Measurements from ENCODE around the gene FUCA2.

FUCA2 gene
- total RNA-seq, result 5.2 to 11.9 (median 9.0) reads per million in 3 experiments

GRCh38 chr6:143510991-143511891 lies at the start of gene FUCA2:
Gene FUCA2 (minus strand): TSS chr6:143511720. CDS start chr6:143511634, 86 bp downstream.
- DNase-seq, result peak; percentile 64

GRCh38 chr6:143561105-143561704 lies 49.7 kb upstream of the FUCA2 start:
- no peak for DNase-seq

- DNase-seq, result no peak
Measured at GRCh38 chr6:143559051-143559660, 47.6 kb upstream of the FUCA2 start.

- DNase-seq, result no peak
Measured at GRCh38 chr6:143556529-143556928, 45.0 kb upstream of the FUCA2 start.

- no peak for DNase-seq
Measured at GRCh38 chr6:143555582-143555981, 44.1 kb upstream of the FUCA2 start.

GRCh38 chr6:143555071-143555492 lies 43.6 kb upstream of the FUCA2 start:
- DNase-seq, result no peak

- DNase-seq, result no peak
Measured at GRCh38 chr6:143553337-143553736, 41.8 kb upstream of the FUCA2 start.

- no peak for DNase-seq
Measured at GRCh38 chr6:143549949-143550268, 38.4 kb upstream of the FUCA2 start.

GRCh38 chr6:143549221-143549948 lies 37.9 kb upstream of the FUCA2 start:
- no peak for DNase-seq

- DNase-seq, result no peak
Measured at GRCh38 chr6:143546599-143546998, 35.1 kb upstream of the FUCA2 start.

GRCh38 chr6:143545976-143546547 lies 34.5 kb upstream of the FUCA2 start:
- no peak for DNase-seq

GRCh38 chr6:143545165-143545564 lies 33.6 kb upstream of the FUCA2 start:
- no peak for DNase-seq

- no peak for DNase-seq
Measured at GRCh38 chr6:143544011-143544696, 32.6 kb upstream of the FUCA2 start.

- no peak for DNase-seq
Measured at GRCh38 chr6:143543435-143543834, 31.9 kb upstream of the FUCA2 start.

- no peak for DNase-seq
Measured at GRCh38 chr6:143542888-143543287, 31.4 kb upstream of the FUCA2 start.

- DNase-seq, result no peak
Measured at GRCh38 chr6:143540192-143540591, 28.7 kb upstream of the FUCA2 start.

GRCh38 chr6:143539734-143540133 lies 28.2 kb upstream of the FUCA2 start:
- DNase-seq, result peak; percentile 41

- peak; percentile 37 for DNase-seq
Measured at GRCh38 chr6:143539106-143539505, 27.6 kb upstream of the FUCA2 start.

- DNase-seq, result no peak
Measured at GRCh38 chr6:143538374-143538773, 26.9 kb upstream of the FUCA2 start.

GRCh38 chr6:143536866-143537691 lies 25.6 kb upstream of the FUCA2 start:
- peak; percentile 53 for DNase-seq

- DNase-seq, result peak; percentile 52
Measured at GRCh38 chr6:143536461-143536865, 24.9 kb upstream of the FUCA2 start.
